Heart right ventricle (tissue), 16 donors: Measurements from ENCODE around the gene SFN. TPM values are rescaled to one million over a fixed set of nuclear protein-coding genes. Genes with fewer than 3 reads are reported as not detected.

Experiments used
- ATAC-seq, 8 donors: fragments of 200-7000 bp; cut with Tn5 transposase; one replicate each; pipeline ENCODE4 v1.9.1; 2020; ENCODE audit warnings: mild to moderate bottlenecking in 8 of 8, moderate library complexity in 8 of 8, moderate number of reproducible peaks in 1 of 8
- DNase-seq, 2 donors: peaks; one replicate each; pipeline ENCODE4 v3.0.0-alpha.2; 2020
- H3K27ac ChIP-seq, 10 donors: fragments of 200-600 bp; sonication (generic) in 2 of 10; one replicate each; pipeline versions ENCODE4 v1.5.0 to v1.8.0; 2020 to 2022; ENCODE audit warnings: mild to moderate bottlenecking in 3 of 10
- H3K27me3 ChIP-seq, 7 donors: fragments of 200-600 bp; one replicate each; pipeline ENCODE4 v1.8.0; 2021 to 2022; ENCODE audit warnings: mild to moderate bottlenecking in 2 of 7
- H3K36me3 ChIP-seq, 9 donors: fragments of 200-600 bp; sonication (generic) in 1 of 9; one replicate each; pipeline versions ENCODE4 v1.5.0 to v1.8.0; 2020 to 2022; ENCODE audit warnings: mild to moderate bottlenecking in 2 of 9
- H3K4me1 ChIP-seq, 9 donors: fragments of 200-600 bp; sonication (generic) in 1 of 9; one replicate each; pipeline versions ENCODE4 v1.5.0 to v1.8.0; 2020 to 2022; ENCODE audit warnings: mild to moderate bottlenecking in 4 of 9
- H3K4me3 ChIP-seq, 10 donors: fragments of 200-600 bp; sonication (generic) in 2 of 10; one replicate each; pipeline versions ENCODE4 v1.5.0 to v1.8.0; 2020 to 2022; ENCODE audit warnings: mild to moderate bottlenecking in 7 of 10, moderate library complexity in 2 of 10
- H3K9me3 ChIP-seq, 11 donors: fragments of 200-600 bp in 10 of 11; sonication (generic) in 2 of 11; one replicate each; pipeline versions ENCODE4 v1.5.0 to v1.8.0; 2013 to 2022; ENCODE audit warnings: mild to moderate bottlenecking in 2 of 11, control low read depth in 1 of 11, moderate library complexity in 1 of 11
- WGBS, 2 donors: extraction: QIAGEN DNeasy Blood & Tissue Kit; methylation state at CpG; one replicate each; pipeline ENCODE4 v1.1.7; 2013; ENCODE audit warnings: inconsistent platforms in 1 of 2; 5-methylcytosine and 5-hydroxymethylcytosine counted together
- intact Hi-C, 10 donors: fragments of 100-400 bp; cut with DNase I; formaldehyde crosslinking; loops; one replicate each; pipeline versions ENCODE4 v1.11.1 to v1.14.2; 2022
- polyA plus RNA-seq, 2 donors: library from polyadenylated mRNA; stranded (reverse); fragments of 200-250 nt; gene quantifications; one replicate each; pipeline ENCODE4 v1.2.3, GENCODE V29; 2013
- total RNA-seq, 10 donors: library from RNA; stranded (reverse); fragmentation: NEBNext Ultra II Directional in 3 of 10; extraction: Animal tissue kit (Norgen Biotek cat#: 25700) in 3 of 10; gene quantifications; one replicate each; pipeline versions ENCODE4 v1.2.1 to v1.2.4, GENCODE V29; 2021 to 2023
- TF ChIP-seq, protein P1 (sequence below), 9 donors: fragments of 200-600 bp; sonication (generic) in 2 of 9; IDR thresholded peaks; one replicate each; pipeline versions ENCODE4 v1.5.0 to v1.8.0; 2021 to 2022; ENCODE audit warnings: antibody characterized with exemption in 9 of 9, mild to moderate bottlenecking in 5 of 9, moderate library complexity in 1 of 9
- donor health status: Arrhythmogenic right ventricular cardiomyopathy.
- donor health status: ischemic (EF 13 %, LVEDD 7.1; RV severe dilation, severe dysfunction).
- donor health status: healthy with polysubstance abuse.
- donor health status: DM: no; HTN: yes; CAD: no.
- donor health status: DM: no; HTN: no; CAD: no.
- donor health status: ischemic (EF 25% LVEDD 6.9; RV normal size, moderate dysfunction).
- donor health status: ischemic (EF 25% LVEDD 5.7; RV mildly dilated, moderate dysfunction).
- donor health status: healthy.
- donor health status: DM: yes; HTN: yes; CAD: no.
- donor health status: Ischemic cardiomyopathy.
- donor health status: ischemic (EF 35%, LVEDD 5.7; RV mildly dilated, moderate dysfunction).
- donor health status: nonischemic (EF 11% LVEDD 7.7; RV severe dilation, severe dysfunction).
- donor health status: DM: yes; HTN: yes; CAD: no.
- donor health status: PGD.
- donor health status: ischemic (EF 29% LVEDD 5.4; RV normal size, mild dysfunction).
- donor health status: nonischemic (EF 23%, LVEDD 6.1; RV moderate dilation, normal function).

Gene SFN
- total and polyA plus RNA-seq, 12 donors, result 0.19 to 0.42 TPM; not detected in 10

DNA sequence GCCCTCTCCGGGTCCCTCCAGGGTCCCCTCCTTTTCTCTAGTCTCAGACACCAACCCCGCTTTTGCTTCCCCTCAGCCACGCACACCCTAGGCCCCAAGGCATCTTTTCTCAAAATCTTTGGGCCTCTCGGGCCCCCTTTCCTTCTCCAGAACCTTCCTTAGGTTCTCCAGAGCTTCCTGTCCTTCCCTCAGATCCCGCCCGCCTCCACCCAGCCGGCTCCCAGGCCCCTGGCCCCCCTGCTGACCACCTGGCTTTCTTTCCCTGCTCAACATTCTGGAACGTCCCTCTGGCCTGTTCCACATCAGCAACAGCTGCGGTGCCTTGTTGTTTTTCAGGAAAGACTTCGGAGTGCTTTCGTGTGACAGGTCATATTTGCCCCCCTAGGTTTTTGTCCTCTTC lies 35.3 kb upstream of the SFN start:
- Histone ChIP-seq H3K27ac (peak overlapping the region in 7 of 10 donors; percentile 33 to 90 (median 80)), H3K27me3 (no peaks in the 10 kb centered on the region), H3K4me3 (peak overlapping the region in 9 of 10 donors; percentile 70 to 93 (median 73)), H3K9me3 (no peaks in the 10 kb centered on the region), H3K4me1 (peaks cover 12 to 50% (median 36%) of the 10 kb centered on the region in 9 donors), H3K36me3 (peaks cover 0 to 27% (median 5%) of the 10 kb centered on the region in 9 donors)
- WGBS, 2 donors, result 23 to 26% methylated on average over 11 of the region's 11 CpGs
- peak in 5 of 8 donors; percentile 4 to 41 (median 12) for ATAC-seq
- TF ChIP-seq, protein P1, sequence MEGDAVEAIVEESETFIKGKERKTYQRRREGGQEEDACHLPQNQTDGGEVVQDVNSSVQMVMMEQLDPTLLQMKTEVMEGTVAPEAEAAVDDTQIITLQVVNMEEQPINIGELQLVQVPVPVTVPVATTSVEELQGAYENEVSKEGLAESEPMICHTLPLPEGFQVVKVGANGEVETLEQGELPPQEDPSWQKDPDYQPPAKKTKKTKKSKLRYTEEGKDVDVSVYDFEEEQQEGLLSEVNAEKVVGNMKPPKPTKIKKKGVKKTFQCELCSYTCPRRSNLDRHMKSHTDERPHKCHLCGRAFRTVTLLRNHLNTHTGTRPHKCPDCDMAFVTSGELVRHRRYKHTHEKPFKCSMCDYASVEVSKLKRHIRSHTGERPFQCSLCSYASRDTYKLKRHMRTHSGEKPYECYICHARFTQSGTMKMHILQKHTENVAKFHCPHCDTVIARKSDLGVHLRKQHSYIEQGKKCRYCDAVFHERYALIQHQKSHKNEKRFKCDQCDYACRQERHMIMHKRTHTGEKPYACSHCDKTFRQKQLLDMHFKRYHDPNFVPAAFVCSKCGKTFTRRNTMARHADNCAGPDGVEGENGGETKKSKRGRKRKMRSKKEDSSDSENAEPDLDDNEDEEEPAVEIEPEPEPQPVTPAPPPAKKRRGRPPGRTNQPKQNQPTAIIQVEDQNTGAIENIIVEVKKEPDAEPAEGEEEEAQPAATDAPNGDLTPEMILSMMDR (IDR thresholded peaks at IDR 0.05), result no peak
- no peak for DNase-seq
- intact Hi-C loops, result no loop called here

DNA sequence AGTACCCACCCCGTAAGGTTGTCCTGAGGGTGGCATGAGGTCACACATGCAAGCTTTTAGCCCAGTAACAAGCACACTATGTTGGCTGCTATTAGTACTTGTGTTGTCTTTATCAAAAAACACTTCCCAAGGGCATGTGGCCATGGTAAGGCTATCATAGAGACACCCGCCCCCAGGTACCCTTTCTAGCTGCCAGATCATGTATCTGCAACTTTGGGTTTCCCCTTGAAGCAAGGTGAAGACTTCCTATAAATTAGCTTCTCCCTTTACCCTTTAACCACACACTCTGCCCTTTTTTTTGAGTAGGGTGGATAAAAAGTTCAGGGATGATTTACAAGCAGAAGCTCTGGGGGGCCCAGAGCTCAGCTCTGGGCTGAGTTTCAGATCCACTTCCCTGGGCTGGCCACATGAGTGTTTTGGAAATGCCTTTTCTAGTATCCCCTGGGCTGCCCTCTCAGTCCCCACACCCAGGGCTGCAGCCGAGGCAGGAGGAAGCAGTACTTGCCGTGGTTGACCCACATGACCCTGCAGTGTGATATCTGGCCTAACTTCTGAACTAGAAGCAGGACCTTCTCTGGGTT lies 34.4 kb upstream of the SFN start:
- DNase-seq (no peak), ATAC-seq (peak in 7 of 8 donors; percentile 23 to 61 (median 42))
- Histone ChIP-seq H3K36me3 (peaks cover 0 to 36% (median 13%) of the 10 kb centered on the region in 9 donors), H3K27me3 (no peaks in the 10 kb centered on the region), H3K9me3 (no peaks in the 10 kb centered on the region), H3K27ac (peak overlapping the region in 9 of 10 donors; percentile 33 to 90 (median 53)), H3K4me3 (peak overlapping the region in 4 of 10 donors; percentile 0 to 93 (median 76)), H3K4me1 (peaks cover 12 to 55% (median 36%) of the 10 kb centered on the region in 9 donors)
- intact Hi-C loops, result no loop called here
- WGBS, 2 donors, result 30 to 38% methylated on average over 4 of the region's 4 CpGs
- TF ChIP-seq, protein P1 (IDR thresholded peaks at IDR 0.05), result no peak

DNA sequence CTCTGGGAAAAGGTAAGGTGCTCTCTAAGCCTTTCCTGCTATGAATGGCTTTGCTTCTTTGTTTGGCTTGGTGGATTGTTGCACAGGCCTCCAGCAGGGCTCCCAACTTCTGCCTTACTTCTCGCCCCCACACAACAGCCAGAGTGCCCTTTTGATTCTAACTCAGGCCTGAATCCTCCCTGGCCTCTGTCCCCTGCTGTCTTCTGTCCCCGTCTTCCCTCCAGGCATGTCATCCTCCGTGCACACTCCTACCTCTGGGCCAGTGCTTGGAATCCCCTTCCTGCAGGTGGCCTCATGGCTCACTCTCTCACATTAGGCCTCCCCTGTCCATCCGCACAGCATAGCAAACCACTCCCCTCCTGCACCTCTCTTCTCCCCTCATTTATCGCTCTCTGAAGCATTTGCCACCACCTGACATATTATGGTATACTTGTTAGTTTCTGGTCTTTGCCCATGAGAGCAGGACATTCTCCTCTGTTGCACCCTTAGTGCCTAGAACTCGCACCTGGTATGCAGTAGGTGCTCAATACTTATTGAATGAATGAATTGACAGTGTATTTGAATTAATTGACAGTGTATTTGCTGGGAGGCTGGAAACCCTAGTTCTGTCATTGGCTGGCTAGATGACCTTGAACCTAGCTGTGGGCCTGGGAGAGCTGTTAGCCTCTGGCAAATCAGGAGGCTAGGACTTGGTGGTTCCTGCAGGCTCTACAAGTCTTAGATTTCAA lies 33.6 kb upstream of the SFN start:
- DNase-seq, result no peak
- H3K27ac ChIP-seq, result peak overlapping the region in 6 of 10 donors; percentile 43 to 90 (median 65)
- TF ChIP-seq, protein P1 (IDR thresholded peaks at IDR 0.05), result no peak
- peaks cover 0 to 44% (median 20%) of the 10 kb centered on the region in 9 donors for H3K36me3 ChIP-seq
- H3K4me1 ChIP-seq, result peaks cover 12 to 62% (median 36%) of the 10 kb centered on the region in 9 donors
- no peaks in the 10 kb centered on the region for H3K27me3 ChIP-seq
- intact Hi-C loops, result no loop called here
- no peak for ATAC-seq
- H3K4me3 ChIP-seq, result peak overlapping the region in 1 of 10 donors; percentile 73
- 88% methylated on average over 6 of the region's 6 CpGs for WGBS, 2 donors
- no peaks in the 10 kb centered on the region for H3K9me3 ChIP-seq

DNA sequence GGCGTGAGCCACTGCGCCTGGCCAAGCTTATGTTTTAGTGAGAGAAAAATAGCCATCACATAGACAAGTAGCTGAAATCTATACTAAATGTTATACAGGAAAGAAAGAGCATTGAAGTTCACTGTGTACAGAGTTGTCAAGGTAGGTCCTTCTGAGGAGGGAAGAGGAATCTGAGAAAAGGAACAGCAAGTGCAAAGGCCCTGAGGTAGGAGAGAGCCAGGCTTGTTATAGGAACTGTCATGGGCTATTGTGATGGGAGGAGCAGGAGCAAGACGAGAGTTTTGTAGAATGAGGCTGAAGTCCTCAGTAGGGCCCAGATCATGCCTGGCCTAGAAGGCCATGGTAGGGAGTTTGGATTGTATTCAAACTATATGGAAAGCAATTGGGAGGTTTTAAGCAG lies 31.9 kb upstream of the SFN start:
- intact Hi-C loops, result no loop called here
- no peak for ATAC-seq

More for the DNA sequence above, 31.9 kb upstream of the SFN start:
- DNase-seq, result no peak
- TF ChIP-seq, protein P1 (IDR thresholded peaks at IDR 0.05), result no peak
- Histone ChIP-seq H3K4me1 (peaks cover 12 to 56% (median 30%) of the 10 kb centered on the region in 9 donors), H3K9me3 (no peaks in the 10 kb centered on the region), H3K27ac (peak overlapping the region in 1 of 10 donors; percentile 88), H3K27me3 (no peaks in the 10 kb centered on the region), H3K36me3 (peaks cover 0 to 61% (median 25%) of the 10 kb centered on the region in 9 donors), H3K4me3 (no peak overlapping the region)
- 96 to 97% methylated on average over 3 of the region's 3 CpGs for WGBS, 2 donors
